Activated CD4-positive, CD25-positive, alpha-beta regulatory T cell treated with anti-CD3 and anti-CD28 coated beads, Interleukin-2, amount 50 U/mL, for 72 hours (primary cell): ENCODE results near the gene CDH9.
"Not testable (repeated sequence)": the region's sequence is repeated elsewhere in the genome, so short reads cannot be mapped to it uniquely, and the experiment has no call there.

Source experiments
- DNase-seq: peaks from one replicate; pipeline ENCODE4 v3.0.0; 2021

CDH9 gene

DNA sequence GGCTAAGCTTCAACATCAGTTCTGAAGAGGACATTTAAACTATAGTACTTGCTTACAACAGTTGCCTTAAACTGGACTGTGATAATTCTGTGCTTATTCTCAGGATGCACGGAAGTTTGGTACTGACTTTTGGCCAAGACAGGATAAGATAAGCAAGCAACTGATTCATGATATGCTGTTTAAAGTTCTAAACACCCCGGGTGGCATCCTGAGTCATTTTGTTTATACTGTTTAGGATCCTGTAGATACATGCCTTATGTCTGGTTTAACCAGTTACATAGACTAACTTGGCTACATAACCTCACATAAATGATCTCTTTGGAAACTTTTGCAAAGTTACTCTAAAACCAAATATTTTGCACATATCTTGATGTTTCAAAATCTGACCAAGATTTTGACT lies 95.9 kb downstream of the CDH9 start:
- no peak for DNase-seq

- DNase-seq: no peak
These were observed 97.4 kb downstream of the CDH9 start for GRCh38 chr5:26940994-26941393.

DNA sequence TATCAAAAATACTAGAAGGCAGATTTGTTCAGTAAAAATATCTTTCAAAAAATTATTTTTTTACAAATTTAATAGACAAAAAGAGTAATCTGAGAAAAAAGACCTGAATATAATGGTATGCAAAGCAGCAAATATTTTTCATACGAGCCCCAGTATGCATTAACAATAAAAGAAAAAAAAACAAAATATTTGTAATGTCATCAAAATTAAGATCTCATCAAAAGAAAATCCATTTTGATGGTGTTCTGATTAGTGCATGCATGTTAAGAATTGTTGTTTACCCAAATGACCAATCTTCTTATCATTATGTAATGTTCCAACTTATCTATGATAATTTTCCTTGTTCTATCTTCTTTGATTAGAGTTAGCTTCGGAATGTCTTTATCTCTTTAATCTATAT lies 106.1 kb downstream of the CDH9 start:
- no peak for DNase-seq

GRCh38 chr5:26921439-26921838 lies 116.9 kb downstream of the CDH9 start:
- no peak for DNase-seq

- DNase-seq: no peak
These were observed 134.9 kb downstream of the CDH9 start for GRCh38 chr5:26903469-26903868.

DNA sequence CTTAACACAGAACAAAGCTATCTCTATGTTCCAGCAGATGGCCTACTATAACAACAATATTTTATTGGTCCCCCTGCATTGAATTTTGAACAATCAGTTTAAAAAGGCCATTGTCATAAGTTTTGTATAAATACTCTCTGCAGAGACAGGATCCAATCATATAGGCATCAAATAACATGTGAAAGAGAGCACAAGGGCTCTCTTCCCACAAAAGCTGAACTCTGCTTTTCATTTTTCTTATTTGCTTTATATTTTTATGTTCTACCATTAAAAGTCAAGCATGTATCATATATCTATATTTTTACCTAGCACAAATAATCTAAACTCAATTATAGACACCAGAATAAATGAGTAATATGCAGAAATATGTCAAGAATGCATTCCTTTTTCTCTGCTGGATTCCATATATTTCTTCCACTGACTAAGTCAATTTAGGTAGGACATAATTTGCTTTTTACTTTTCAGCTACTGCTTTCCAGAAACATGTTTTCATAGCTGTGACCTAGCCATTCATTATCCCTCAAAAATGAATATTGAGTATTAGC lies 143.6 kb downstream of the CDH9 start:
- DNase-seq: no peak

DNA sequence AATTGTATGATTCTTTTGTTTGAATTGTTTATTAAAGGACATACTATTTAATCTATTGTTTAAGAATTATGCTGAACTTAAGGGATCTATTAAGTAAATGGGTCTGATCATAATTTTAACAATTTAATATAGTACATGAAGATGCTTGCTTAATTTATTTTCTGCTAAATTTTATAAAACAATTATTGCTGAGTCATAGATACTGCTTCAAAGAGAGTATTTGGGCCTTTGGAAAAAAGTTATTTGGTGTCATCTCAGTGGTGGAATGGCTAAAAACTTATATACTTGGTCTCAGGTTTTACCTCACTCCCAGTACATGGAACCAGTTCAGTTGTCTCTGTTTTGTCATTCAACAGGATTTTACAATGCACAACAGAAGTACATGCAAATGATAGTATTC lies 145.3 kb downstream of the CDH9 start:
- no peak for DNase-seq

DNA sequence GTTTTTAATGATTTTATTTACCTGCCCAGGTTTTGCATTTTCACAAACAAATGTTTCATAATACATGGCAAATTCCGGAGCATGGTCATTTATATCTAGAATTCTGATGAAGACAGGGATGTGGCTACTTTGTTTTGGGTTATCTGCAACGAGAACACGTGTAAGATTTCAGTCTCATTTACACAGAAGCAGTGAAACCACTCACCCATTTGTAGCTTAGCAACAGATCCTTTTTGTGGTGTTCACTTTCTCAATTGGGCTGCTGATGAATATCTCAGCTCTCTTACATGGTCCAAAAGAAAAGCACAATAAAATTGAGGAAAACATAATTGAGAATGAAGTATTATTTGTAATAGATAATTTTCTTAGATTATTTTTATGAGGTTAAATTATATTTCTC lies 148.6 kb downstream of the CDH9 start:
- DNase-seq: no peak

DNA sequence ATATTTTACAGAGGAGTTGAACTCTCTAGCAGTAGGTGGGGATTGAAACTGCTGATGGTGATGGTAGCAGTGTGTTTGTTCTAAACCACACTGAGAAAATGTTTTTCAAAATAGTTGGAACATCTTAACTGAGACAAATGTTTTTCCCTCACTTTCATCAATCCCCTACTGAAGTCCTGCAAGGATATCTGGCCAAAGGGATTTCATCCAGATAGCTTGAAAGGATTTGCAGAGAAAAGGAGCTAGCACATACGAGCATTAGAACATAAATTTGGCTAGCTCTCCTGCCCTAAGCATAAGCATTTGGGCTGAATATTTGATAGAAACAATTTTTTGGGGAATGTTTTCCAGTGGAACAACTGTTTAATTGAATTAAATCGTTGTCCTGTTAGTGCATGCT lies 153.9 kb downstream of the CDH9 start:
- DNase-seq: no peak

DNA sequence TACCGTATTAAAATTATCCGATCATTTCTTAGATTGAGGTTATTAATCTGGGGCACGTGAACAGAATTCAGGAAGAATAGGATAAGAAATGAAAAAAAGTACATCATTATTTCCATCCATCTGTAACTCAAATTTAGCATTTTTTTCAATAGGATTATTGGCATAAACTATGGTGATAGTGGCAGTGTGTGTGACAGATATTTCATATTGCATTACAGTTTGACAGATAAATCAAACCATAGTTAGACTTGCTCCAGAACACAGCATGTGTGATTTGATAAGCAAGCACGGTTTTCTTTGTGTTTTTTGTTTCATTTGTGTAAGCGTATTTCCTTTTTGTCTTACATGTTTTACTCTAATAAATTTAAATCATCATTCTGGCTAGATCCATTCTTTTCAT lies 155.0 kb downstream of the CDH9 start:
- DNase-seq: no peak

DNA sequence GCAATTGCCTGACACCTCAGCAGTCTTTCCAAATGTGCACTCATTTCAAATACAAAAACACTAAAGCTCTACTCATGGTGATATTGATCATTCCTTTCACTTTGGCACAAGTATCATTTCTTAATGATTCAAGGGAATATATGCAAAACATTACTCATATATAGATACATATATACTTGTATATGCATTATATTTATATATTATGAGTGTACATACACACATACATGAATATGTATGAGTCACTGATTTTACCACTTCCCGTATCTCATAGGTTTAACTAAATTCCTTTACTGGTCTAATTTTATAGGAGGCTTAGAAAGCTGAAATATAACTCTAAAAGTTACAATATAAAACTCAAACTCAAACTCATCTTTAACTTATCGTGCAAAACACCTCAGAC lies 156.5 kb downstream of the CDH9 start:
- no peak for DNase-seq

GRCh38 chr5:26877154-26877553 lies 161.2 kb downstream of the CDH9 start:
- no peak for DNase-seq

DNA sequence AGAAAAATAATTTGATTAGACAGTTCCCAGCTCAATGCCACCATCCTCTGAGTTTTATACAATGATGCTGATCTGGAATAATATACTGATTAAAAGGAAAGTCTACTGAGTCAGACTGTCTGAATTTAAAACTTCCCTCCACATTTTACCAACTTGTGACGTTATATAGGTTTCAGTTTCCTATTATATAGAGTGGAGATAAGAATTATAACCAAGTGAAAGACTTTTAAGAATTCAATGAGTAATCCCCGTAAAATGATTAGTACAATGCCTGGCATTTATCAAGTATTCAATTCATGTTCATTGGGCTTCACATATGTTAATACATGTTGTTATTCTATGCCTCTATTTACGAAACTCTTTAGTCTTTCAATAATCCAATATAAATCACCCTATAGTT lies 166.0 kb downstream of the CDH9 start:
- no peak for DNase-seq

DNA sequence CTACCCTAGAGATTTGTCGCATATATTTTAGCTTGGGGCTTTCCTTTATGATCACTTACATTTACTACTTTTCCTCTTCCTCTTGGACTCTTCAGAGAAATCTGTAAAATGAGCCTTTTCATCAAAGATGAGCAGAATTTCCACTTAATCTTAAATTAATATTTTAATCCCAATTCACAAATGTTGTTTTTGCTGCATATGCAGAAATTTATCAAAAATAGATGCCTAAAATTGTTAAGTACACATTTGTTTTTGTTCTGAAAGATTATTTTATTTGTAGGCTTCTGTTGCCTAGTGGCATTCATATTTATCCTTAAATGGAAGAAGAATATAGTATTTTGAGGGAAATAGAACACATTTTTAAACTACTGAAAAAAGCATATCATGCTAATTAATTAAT lies 168.6 kb downstream of the CDH9 start:
- no peak for DNase-seq

GRCh38 chr5:26868504-26868903 lies 169.9 kb downstream of the CDH9 start:
- no peak for DNase-seq

- no peak for DNase-seq
These were observed 174.3 kb downstream of the CDH9 start for GRCh38 chr5:26864061-26864460.

DNA sequence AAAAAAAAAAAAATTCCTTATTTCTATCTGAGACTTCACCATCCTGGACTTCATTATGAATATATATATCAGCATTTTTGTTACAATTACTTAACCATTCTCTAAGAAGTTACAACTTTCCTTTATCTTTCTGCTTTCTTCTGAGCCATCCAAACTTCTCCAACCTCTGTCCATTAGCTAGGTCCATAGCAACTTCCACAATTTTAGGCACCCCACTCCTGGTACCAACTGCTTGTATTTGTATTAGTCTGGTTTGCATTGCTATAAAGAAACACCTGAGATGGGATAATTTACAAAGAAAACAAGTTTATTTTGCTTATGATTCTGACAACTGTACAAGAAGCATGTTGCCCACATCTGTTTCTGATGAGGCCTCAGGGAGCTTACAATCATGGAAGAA lies 182.1 kb downstream of the CDH9 start:
- DNase-seq: no peak

DNA sequence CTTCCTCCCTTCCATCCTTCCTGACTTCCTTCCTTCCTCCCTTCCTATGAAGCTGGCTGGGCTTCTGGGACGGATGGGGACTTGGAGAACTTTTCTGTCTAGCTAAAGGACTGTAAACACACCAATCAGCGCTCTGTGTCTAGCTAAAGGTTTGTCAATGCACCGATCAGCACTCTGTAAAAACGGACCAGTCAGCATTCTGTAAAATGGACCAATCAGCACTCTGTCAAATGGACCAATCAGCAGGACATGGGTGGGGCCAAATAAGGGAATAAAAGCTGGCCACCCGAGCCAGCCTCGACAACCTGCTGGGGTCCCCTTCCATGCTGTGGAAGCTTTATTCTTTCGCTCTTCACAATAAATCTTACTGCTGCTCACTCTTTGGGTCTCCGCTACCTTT lies 185.9 kb downstream of the CDH9 start:
- not testable (repeated sequence) for DNase-seq

GRCh38 chr5:26847041-26847736 lies 191.2 kb downstream of the CDH9 start:
- DNase-seq: no peak

- no peak for DNase-seq
These were observed 194.7 kb downstream of the CDH9 start for GRCh38 chr5:26843677-26844076.

DNA sequence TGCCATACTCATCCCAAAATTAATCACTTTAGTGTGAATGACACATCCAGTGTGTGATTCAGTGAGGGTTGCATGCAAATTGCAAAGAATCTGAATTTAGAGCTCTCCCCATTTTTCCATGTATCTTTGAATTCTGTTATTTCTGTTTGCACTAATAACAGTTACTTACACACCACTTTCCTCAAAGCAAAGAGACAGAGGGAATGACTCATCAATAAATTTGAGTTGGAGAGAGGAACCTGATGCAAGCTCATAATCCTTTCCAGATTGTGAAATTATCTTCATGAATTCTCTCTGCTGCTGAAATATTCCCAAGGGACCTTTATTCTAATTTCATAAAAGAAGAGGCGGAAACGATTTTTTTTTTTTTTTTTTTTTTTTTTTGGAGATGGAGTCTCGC lies 204.8 kb downstream of the CDH9 start:
- no peak for DNase-seq
